Superior temporal gyrus (tissue), 1 donor: ENCODE measurements around the gene SNX8.
A peak's percentile ranks its signal among the peaks of the same experiment; 100 is the strongest.
"Not testable (repeated sequence)": the region's sequence is repeated elsewhere in the genome, so short reads cannot be mapped to it uniquely, and the experiment has no call there.

Experiments used
- DNase-seq: peaks from one replicate; pipeline ENCODE4 v3.0.0-alpha.2; 2016; ENCODE audit errors: extremely low spot score

The SNX8 gene, protein sequence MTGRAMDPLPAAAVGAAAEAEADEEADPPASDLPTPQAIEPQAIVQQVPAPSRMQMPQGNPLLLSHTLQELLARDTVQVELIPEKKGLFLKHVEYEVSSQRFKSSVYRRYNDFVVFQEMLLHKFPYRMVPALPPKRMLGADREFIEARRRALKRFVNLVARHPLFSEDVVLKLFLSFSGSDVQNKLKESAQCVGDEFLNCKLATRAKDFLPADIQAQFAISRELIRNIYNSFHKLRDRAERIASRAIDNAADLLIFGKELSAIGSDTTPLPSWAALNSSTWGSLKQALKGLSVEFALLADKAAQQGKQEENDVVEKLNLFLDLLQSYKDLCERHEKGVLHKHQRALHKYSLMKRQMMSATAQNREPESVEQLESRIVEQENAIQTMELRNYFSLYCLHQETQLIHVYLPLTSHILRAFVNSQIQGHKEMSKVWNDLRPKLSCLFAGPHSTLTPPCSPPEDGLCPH

GRCh38 chr7:2314209-2314955 lies at the start of gene SNX8:
Gene SNX8, minus strand, starts transcription at chr7:2314441. Its CDS starts 20 bp downstream, at chr7:2314421.
- DNase-seq: peak; percentile 77

- no peak for DNase-seq
Measured at GRCh38 chr7:2362385-2363088, 48.3 kb upstream of the SNX8 start.

DNA sequence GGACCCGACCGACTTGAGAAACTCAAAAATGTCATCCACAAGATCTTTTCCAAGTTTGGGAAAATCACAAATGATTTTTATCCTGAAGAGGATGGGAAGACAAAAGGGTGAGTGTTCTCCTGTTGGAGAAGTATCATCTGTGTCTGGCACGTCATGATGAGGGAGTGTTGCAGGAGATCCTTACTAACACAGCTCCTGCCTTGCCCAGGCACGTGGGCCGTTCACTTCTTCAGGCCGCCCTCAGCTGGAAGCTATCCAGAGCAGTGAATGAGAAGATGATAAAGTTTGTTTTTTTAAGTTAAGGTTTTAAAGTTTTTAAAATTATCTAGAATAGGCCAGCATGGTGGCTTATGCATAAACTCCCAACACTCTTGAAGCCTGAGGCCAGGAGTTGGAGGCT lies 46.6 kb upstream of the SNX8 start:
- no peak for DNase-seq

GRCh38 chr7:2359610-2360009 lies 45.4 kb upstream of the SNX8 start:
- no peak for DNase-seq

- DNase-seq: no peak
Measured at GRCh38 chr7:2358968-2359527, 44.8 kb upstream of the SNX8 start.

DNA sequence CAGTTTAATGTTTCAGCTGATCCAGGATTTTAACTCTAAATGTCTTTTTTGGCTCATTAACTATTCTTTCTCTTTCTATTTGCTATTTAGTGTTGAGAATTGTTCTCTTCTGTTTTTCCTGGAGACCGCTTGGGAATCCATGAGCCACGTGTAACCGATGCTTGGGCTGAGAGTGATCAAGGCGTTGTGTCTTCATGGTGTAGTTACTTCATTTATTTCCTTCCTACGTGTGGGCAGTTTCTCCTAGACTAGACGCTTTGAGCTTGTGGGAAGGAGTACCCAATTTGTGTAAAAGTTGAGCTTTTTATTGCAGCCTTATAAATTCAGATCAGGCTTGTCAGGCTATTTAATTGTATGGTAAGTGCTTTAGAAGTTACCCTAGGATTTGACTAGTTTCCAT lies 43.3 kb upstream of the SNX8 start:
- DNase-seq: no peak

DNA sequence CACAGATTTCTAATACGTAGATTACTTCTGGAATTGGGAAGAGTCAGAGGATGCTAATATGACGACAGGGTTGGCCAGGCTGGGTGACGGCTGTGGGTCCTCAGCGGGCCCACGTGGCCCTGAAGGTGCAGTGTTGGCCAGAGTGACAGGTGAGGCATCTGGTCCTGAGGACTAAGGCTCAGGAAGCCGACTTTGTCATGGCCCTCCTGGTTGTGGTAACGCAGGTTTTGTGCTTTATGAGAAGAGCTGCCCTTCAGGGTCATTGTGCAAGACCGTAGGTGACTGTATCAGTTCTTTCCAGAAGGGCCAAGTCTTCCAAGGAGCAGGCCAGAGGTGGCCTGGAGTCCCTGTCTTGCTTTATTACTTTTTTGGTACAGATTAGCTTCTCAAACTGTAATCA lies 42.9 kb upstream of the SNX8 start:
- DNase-seq: no peak

DNA sequence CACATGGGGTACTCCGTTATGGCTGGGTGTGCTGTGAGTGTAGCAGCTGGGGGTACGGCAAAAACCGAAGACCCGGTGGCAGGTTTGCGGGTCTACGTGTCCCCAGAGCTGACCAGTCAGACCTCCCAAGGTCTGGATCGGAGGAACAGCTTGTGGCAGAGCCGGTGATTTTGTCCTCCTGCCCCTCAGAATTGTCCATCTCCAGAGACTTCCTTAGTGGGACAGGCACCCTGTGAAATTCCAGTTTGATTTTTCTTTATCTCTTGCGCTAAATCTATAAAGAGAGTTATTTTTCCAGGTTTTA lies 41.4 kb upstream of the SNX8 start:
- DNase-seq: no peak

DNA sequence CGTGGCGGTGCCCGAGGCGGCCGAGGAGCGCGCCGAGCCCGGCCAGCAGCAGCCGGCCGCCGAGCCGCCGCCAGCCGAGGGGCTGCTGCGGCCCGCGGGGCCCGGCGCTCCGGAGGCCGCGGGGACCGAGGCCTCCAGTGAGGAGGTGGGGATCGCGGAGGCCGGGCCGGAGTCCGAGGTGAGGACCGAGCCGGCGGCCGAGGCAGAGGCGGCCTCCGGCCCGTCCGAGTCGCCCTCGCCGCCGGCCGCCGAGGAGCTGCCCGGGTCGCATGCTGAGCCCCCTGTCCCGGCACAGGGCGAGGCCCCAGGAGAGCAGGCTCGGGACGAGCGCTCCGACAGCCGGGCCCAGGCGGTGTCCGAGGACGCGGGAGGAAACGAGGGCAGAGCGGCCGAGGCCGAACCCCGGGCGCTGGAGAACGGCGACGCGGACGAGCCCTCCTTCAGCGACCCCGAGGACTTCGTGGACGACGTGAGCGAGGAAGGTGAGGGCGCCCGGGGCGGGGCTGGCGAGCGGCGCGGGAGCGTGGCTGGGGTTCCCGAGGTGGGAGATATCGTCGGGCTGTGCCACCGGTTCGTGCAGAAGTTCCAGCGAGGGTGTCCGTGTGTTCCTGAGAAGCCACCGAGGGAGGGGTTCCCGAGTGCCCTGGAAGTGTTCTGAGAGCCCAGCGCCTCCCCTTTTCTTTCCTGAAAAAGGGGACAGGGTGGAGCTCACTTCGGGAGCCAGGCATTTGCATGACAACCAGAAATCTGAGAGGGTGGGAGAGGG lies 40.9 kb upstream of the SNX8 start:
- no peak for DNase-seq

DNA sequence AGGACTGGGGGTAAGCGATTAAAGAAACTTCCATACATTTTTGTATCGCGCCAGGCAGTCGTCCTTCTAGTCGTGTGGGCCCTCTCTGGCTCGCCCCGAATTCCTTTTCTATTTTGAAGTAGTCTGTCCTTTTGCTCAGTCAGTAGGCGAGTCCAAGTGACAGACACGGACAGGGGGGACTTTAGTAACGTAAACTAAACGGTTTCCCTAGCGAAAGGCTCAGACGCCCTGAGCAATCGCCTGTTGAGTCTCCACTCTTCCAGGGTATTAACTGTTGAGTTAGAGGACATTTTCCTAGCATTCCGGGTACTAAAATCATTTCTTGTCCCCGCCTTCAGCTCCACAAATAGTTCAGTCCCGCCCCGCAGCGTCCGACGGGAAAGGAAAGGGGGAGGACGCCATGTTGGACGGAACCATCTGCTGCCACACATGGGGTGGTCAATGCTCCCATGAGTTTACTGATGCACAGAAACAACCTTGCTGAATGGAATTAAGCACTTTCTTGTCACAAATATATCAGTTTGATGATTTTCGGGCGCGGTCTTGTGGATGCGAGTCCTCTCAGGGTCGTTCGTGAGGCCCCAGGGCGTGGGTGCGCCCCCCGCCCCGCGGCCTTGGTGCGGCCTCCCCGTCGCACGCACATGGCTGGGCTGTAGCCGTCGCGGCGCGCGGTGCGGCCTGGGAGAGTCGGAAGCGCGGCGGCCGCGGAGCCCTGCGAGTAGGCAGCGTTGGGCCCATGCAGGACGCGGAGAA lies 40.1 kb upstream of the SNX8 start, which contains the start of gene EIF3B:
Gene EIF3B (plus strand): TSS at position 642 of the 753 bp plus-strand sequence. CDS start 95 bp downstream, at position 737.
- DNase-seq: peak; percentile 95

DNA sequence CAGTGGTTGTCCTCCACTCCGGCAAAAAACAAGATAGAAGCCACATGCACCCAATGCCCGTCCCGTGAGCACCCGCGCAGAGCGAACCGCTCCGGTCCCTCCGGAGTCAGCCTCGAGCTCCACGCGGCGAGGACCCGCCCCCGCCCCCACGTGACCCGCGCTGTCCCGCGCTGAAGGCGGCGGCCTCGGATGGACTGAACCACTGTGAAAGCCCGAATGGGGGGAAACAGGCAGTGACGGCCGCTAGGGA lies 39.6 kb upstream of the SNX8 start:
- DNase-seq: no peak

DNA sequence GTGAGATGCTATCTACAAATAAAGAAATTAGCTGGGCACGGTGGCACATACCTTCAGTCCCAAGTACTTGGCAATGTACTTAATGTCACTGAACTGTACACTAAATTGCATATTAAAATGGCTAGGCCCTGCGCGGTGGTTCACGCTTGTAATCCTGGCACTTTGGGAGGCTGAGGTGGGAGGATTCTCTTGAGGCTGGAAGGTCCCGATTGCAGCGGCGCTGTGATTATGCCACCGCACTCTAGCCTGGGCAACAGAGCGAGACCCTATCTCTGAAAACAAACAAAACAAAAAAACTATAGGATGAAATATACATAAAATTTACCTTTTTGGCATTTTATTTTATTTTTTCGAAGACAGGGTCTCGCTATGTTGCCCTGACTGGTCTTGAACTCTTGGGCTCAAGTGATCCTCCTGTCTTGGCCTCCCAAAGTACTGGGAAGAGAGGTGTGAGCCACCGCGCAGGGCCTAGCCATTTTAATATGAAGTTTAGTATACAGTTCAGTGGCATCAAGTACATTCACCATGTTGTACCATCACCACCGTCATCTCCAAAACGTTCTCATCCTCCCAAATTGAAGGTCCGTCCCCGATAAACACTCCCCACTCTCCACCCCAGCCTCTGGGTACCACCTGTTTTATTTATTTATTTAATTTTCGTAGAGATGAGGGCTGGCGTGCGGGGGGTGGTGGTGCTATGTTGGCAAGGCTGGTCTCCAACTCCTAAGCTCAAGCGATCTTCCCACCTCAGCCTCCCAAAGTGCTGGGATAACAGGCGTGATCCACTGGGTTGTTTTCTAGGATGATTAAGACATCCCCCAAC lies 39.1 kb upstream of the SNX8 start:
- no peak for DNase-seq

DNA sequence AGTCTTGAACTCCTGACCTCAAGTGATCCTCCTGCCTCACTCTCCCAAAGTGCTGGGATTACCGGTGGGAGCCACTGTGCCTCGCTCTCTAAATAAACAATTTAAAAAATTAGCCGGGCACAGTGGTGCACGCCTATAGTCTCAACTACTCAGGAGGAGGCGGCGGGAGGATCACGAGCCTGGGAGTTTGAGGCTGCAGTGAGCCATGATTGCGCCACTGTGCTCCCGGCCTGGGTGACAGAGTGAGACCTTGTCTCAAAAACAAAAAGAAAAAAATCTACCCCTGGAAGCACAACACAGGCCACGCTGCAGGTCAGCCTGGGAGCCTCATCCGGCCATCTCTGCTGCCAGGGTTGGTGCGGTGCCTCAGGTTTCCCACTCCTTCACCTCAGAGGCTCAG lies 36.6 kb upstream of the SNX8 start:
- DNase-seq: no peak

- DNase-seq: no peak
Measured at GRCh38 chr7:2350055-2350454, 35.8 kb upstream of the SNX8 start.

DNA sequence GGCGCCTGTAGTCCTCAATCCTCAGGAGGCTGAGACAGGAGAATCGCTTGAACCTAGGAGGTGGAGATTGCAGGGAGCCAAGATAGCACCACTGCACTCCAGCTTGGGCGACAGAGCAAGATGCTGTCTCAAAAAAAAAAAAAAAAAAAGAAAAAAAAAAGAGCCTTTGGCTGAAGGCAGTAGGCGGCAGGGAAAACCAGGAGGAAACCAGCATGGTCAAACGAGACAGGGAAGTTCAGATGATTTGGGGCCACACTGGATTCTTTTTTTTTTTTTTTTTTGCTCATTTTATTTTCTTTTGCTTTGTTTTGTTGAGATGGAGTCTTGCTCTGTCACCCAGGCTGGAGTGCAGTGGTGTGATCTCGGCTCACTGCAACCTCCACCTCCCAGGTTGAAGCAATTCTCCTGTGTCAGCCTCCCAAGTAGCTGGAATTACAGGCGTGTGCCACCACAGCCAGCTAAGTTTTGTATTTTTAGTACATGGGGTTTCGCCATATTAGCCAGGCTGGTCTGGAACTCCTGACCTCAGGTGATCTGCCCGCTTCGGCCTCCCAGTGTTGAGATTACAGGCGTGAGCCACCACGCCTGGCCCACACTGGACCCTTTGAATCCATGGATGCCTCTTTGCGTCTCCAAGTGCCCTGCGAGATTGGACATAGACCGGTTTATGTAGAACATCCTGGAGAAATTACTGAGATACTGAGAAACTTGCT lies 33.3 kb upstream of the SNX8 start:
- DNase-seq: not testable (repeated sequence)

DNA sequence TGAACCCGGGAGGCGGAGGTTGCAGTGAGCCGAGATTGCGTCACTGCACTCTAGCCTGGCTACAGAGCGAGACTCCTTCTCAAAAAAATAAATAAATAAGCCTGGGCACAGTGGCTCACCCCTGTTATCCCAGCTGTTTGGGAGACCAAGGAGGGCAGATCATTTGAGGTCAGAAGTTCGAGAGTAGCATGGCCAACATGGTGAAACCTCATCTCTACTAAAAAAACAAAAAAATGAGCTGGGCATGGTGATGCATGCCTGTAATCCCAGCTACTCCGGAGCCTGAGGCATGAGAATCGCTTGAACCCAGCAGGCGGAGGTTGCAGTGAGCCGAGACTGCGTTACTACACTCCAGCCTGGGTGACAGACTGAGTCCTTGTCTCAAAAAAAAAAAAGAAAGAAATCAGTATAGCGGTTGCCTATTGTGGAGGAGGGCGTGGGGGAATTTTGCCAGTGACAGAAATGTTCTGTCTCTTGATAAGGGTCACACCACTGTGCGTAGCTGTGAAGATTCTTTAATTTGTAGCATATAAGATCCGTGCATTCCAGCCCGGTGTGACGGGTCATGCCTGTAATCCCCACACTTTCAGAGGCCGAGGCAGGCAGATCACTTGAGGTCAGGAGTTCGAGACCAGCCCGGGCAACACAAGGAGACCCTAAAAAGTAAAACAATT lies 22.5 kb upstream of the SNX8 start:
- no peak for DNase-seq

DNA sequence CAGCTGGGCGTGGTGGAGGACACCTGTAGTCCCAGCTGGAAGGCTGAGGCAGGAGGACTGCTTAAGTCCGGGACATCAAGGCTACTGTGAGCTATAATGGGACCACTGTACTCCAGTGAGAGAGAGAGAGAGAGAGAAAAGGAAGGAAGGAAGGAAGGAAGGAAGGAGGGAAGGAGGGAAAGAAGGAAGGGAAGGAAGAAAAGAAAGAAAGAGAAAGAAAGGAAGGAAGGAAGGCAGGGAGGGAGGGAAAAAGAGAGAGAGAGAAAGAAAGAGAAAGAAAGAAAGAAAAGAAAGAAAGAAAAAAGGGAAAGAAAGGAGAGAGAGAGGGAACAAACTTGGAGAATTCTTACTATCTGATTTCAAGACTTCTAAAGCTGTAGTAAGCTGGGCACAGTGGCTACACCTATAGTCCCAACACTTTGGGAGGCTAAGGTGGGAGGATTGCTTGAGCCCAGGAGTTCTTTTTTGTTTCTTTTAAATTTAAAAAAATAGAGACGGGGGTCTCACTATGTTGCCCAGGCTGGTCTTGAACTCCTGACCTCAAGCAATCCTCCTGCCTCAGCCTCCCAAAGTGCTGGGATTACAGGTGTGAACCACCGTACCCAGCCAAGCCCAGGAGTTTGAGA lies 18.5 kb upstream of the SNX8 start:
- DNase-seq: not testable (repeated sequence)

DNA sequence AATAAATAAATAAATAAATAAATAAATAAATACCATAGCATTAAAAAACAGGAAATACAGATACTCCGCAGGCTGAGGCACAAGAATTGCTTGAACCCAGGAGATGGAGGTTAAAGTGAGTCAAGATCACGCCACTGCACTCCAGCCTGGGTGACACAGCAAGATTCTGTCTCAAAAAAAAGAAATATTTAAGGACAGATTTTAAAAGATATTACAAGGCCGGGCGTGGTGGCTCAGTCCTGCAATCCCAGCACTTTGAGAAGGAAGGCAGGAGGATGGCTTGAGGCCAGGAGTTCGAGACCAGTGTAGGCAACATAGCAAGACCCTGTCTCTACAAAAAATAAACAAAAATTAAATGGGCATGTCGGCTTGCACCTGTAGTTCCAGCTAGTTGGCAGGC lies 17.5 kb upstream of the SNX8 start:
- no peak for DNase-seq
